Activated naive CD8-positive, alpha-beta T cell treated with anti-CD3 and anti-CD28 coated beads for 36 hours (primary cell): ENCODE data around the gene EPHB1. TPM values are rescaled to one million over a fixed set of nuclear protein-coding genes. Genes with fewer than 3 reads are reported as not detected.

Experiments
- DNase-seq: peaks from one replicate; pipeline ENCODE4 v3.0.0; 2021
- H3K27ac Mint-ChIP-seq: one replicate; pipeline ENCODE4 v1.8.0; 2022; ENCODE audit warnings: mild to moderate bottlenecking, moderate library complexity, mixed read lengths
- H3K27me3 Mint-ChIP-seq: one replicate; pipeline ENCODE4 v1.8.0; 2022; ENCODE audit warnings: mild to moderate bottlenecking, mixed read lengths
- H3K36me3 Mint-ChIP-seq: one replicate; pipeline ENCODE4 v1.8.0; 2021; ENCODE audit warnings: mild to moderate bottlenecking, mixed read lengths
- H3K4me1 Mint-ChIP-seq: one replicate; pipeline ENCODE4 v1.8.0; 2021; ENCODE audit warnings: mixed read lengths
- H3K4me3 Mint-ChIP-seq: one replicate; pipeline ENCODE4 v1.8.0; 2022; ENCODE audit warnings: mild to moderate bottlenecking, moderate library complexity, mixed read lengths
- H3K9me3 Mint-ChIP-seq: one replicate; pipeline ENCODE4 v1.8.0; 2022; ENCODE audit warnings: mixed read lengths
- total RNA-seq, 2 experiments: library from RNA; stranded (reverse); gene quantifications; one replicate each; pipeline ENCODE4 v1.2.3, GENCODE V29; 2021

The EPHB1 gene
- total RNA-seq, 2 experiments from 2014 or later, result not detected

DNA sequence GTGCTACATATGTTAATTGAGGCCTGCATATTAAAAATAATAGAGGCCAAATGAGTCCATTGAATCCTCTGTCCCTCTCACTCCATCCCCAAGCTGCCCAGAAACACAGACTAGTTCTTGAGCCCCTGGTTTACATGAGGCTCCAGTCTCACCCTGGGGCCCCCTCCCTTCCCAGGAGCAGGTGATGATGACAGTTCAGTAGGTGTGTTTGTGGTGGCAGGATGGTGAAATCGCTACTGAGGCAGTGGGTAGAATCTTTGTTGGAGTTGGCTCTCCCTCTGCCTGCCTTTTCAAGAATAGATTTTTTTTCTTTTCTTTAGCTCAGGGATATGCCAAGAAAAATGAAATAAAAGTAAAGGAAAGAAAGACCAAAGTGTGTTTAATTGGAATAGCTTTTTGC is 288.7 kb downstream of the EPHB1 start:
- Mint-ChIP-seq H3K27me3 (peaks cover 11% of the 10 kb centered on the region), H3K4me1 (no peaks in the 10 kb centered on the region), H3K36me3 (no peaks in the 10 kb centered on the region), H3K4me3 (no peak overlapping the region), H3K9me3 (no peaks in the 10 kb centered on the region), H3K27ac (no peak overlapping the region)
- no peak for DNase-seq

DNA sequence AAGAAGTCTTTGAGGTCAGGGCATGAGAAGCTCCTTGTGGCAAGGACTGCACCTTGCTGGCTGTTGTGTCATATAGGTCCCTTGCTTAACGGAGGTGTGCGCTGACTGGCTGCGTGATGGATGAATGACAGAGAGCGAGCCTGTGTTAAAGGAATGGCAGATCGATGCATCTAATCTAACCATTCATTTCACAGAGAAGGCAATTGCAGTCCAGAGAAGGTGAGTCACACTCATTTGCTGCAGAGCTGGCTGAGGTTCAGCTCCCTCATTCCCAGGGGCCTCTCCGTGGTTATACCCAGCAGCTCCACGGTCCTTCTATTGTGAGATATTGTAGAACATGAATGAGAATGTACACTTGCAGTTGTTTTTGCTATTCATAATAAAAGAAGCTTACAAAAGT is 289.3 kb downstream of the EPHB1 start:
- Mint-ChIP-seq H3K27me3 (peaks cover 11% of the 10 kb centered on the region), H3K4me3 (no peak overlapping the region), H3K9me3 (no peaks in the 10 kb centered on the region), H3K4me1 (no peaks in the 10 kb centered on the region), H3K36me3 (no peaks in the 10 kb centered on the region), H3K27ac (no peak overlapping the region)
- DNase-seq, result no peak

DNA sequence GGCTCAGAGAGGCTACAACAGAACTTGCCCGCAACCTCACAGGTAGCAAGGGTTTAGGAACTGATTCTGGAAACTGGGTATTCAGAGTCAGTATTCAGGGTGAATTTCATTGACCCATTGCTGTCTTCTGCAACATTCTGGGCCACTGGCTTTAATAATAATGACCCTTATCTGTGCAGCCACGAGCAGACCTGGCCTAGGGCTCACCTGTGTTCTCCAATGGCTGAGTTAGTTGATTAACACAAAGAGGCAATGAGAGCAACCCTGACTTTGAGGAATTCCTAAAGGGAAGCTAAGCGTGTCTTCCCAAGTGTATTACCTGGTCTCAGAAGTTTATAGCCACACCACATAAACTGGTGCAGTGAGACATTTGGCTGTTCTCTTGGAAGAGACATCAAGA is 289.9 kb downstream of the EPHB1 start:
- no peak overlapping the region for H3K4me3 Mint-ChIP-seq
- H3K27ac Mint-ChIP-seq, result no peak overlapping the region
- no peaks in the 10 kb centered on the region for H3K4me1 Mint-ChIP-seq
- no peak for DNase-seq
- H3K9me3 Mint-ChIP-seq, result no peaks in the 10 kb centered on the region
- no peaks in the 10 kb centered on the region for H3K36me3 Mint-ChIP-seq
- peaks cover 11% of the 10 kb centered on the region for H3K27me3 Mint-ChIP-seq

DNA sequence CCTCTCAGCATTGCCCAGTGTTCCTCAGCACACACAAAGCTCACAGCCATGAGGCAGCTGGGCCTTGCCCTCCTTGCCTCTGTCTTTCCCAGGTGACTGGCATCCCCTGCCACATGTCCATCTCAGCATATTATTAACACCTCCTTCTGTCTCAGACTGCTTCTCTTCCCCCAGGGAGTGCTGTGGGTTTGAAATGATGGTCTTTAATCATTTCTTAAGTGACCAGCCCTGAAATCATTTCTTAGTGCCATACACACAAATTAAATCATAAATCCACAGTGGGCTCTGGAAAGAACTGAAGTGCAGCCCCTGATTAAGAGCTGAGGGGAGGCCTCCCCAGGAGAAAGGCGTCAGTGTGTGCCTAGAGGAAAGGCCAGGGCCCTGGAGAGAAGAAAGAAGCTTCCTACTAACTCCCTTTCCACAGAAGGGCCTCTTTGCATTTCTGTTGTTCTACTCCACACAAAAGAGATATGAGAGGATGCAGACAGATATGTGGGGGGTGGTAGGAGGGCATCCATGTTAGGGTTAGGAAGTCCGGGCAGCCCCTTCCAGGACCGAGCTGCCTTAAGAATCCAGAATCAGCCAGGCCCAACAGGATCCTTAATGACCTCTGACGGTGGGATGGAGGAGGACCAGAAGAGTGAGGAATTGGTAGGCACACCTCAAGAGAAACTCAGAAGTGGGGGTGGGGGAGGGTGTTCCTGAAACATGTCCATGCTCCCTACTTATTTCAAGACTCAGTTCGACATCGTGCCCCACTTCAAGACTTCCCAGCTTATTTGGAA is 290.8 kb downstream of the EPHB1 start:
- H3K4me1 Mint-ChIP-seq, result no peaks in the 10 kb centered on the region
- H3K9me3 Mint-ChIP-seq, result no peaks in the 10 kb centered on the region
- H3K36me3 Mint-ChIP-seq, result no peaks in the 10 kb centered on the region
- peaks cover 7% of the 10 kb centered on the region for H3K27me3 Mint-ChIP-seq
- no peak overlapping the region for H3K27ac Mint-ChIP-seq
- H3K4me3 Mint-ChIP-seq, result no peak overlapping the region
- no peak for DNase-seq

DNA sequence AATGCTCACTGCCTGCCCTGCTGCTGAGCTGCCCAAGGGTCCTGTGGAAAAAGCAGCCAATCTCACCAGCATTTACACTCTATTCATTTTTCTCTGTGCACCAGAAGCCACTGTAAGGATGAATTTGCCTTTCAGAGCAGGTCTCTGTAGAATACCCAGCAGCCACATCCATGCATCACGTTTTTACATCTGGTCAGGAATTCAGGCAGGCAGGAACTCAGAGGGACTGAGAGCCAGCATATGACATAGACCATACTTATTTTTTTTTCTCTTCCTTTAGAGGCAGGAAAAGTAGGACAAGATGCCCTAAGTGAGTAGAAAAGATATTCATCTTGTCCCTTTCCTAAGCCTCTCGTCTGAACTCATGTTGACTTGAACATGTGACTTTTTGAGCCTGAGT is 292.7 kb downstream of the EPHB1 start:
- no peak for DNase-seq
- no peak overlapping the region for H3K4me3 Mint-ChIP-seq
- no peak overlapping the region for H3K27ac Mint-ChIP-seq
- peaks cover 3% of the 10 kb centered on the region for H3K27me3 Mint-ChIP-seq
- no peaks in the 10 kb centered on the region for H3K36me3 Mint-ChIP-seq
- H3K9me3 Mint-ChIP-seq, result no peaks in the 10 kb centered on the region
- H3K4me1 Mint-ChIP-seq, result no peaks in the 10 kb centered on the region

DNA sequence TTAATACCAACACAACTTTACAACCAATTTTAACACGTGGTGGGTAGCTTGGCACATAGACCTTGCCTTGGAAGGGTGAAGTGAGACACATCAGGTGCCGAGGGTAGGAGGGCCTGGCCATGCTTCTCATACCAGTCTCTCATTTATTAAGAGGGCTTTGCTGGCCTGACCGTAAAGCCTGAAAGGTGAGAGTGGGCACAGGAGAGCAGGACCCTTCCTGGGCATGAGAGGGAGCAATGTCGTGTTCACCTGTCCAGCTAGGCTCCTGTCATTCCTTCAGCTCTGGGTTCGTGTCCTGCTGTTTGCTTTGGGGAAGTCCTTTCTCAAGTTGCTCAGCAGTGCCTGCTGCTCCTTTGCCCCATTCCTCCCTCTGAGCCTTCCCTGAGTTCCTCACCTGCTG is 294.4 kb downstream of the EPHB1 start:
- DNase-seq, result no peak
- Mint-ChIP-seq H3K4me1 (no peaks in the 10 kb centered on the region), H3K36me3 (no peaks in the 10 kb centered on the region), H3K4me3 (no peak overlapping the region), H3K27ac (no peak overlapping the region), H3K27me3 (no peaks in the 10 kb centered on the region), H3K9me3 (no peaks in the 10 kb centered on the region)

DNA sequence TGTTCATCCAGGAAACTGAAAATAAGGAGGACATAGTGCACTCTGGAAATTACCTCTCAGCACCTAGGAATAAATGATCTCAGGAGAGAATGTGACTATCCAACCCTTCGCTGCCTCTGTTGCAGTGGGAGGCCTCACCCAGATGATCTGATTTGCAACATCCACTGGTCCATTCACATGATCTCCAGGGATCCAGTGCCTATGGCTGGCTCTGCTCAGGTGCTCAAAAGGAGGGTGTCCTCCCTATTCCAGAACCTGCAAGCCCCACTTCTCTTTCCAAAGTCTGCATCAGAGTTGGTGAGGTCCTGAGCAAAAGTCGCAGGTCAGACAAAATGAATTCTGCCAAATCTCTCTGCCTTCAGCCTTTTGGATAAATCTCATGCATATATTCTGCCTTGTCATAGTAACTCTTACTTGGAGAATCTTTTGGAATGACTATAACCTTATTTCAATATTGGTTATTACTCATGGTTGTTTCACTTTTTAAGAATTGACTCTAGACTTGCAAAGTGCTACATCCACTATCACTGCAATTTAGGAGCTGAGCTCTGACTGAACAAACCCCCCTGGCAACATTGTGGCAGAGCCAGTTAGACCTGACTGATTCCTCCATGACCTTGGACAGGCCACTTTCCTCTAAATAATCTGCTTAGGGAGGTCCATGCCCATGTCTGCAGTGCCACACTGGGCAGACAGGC is 295.1 kb downstream of the EPHB1 start:
- no peak overlapping the region for H3K4me3 Mint-ChIP-seq
- no peaks in the 10 kb centered on the region for H3K4me1 Mint-ChIP-seq

DNA sequence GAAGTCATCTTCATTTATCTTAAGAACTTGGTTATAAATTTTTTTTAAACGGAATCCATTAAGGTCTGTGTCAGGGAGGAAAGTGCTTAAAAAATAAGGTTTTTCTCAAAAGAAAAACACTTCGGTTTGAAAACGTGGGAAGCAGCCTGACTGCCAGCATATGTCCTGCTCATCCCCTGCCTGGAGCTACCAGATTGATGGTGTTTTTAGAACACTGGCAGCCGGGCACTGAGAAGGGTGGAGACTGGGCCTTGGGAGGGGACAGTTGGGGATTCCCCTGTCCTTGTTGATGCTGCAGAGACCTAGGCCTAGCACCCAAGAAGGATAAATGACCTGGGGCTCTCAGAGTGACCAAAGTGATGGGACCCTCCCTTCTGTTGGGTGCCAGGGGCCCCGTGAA is 296.9 kb downstream of the EPHB1 start:
- DNase-seq, result no peak
- Mint-ChIP-seq H3K27ac (no peak overlapping the region), H3K36me3 (no peaks in the 10 kb centered on the region), H3K9me3 (no peaks in the 10 kb centered on the region), H3K4me3 (no peak overlapping the region), H3K4me1 (no peaks in the 10 kb centered on the region), H3K27me3 (no peaks in the 10 kb centered on the region)

More for the DNA sequence above, 295.1 kb downstream of the EPHB1 start:
- Mint-ChIP-seq H3K9me3 (no peaks in the 10 kb centered on the region), H3K36me3 (no peaks in the 10 kb centered on the region), H3K27me3 (no peaks in the 10 kb centered on the region), H3K27ac (no peak overlapping the region)
- no peak for DNase-seq

DNA sequence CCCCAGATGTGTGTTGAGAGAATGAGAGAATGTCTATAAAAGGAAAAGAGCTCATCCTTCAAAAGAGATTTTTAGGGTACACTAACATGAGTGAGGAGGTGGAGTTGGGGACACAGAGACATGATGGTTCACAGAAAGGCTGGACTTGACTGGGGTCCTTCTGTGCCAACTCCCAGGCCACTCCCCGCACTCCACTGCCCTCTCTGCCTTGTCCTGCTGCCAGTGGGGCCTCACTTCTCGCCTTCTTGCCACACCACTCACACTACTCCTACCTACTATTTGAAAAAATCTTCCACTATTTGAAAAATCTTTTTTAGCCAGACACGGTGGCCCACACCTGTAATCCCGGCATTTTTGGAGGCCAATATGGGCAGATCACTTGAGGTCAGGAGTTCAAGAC is 298.1 kb downstream of the EPHB1 start:
- Mint-ChIP-seq H3K4me3 (no peak overlapping the region), H3K27me3 (no peaks in the 10 kb centered on the region), H3K4me1 (no peaks in the 10 kb centered on the region), H3K36me3 (no peaks in the 10 kb centered on the region), H3K9me3 (no peaks in the 10 kb centered on the region), H3K27ac (no peak overlapping the region)
- DNase-seq, result no peak

DNA sequence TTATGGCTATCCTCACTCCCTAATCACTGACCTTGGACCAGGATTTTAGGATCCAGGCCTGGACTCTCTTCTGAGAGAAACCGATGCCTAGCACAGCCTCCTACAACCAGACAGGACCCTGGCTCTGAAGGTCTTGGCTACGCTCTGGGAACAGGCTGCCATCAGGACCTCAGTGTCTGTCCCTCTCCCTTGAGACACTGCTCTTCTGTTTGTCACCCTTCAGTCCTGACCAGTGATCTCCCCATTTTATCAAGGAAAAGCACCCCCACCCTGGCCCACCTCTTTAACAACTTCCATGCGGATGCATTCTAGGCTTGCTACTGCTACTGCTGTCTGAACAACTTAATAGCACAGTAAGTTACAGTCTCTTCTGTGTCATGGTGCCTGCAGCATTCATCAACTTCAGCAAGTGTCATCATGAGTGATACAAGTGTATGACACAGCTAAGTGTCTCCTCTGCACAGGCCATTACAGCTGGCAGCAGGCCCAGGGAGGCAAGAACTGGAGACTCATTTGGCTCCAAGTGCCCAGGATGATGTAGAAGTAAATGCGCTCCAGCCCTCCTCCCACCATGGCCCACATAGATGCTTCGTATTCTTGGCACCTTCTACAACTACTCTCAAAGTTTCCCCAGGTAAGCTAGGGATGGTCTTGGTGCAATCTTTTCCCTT is 302.4 kb downstream of the EPHB1 start:
- no peak overlapping the region for H3K27ac Mint-ChIP-seq
- H3K4me3 Mint-ChIP-seq, result no peak overlapping the region
- H3K36me3 Mint-ChIP-seq, result no peaks in the 10 kb centered on the region
- no peaks in the 10 kb centered on the region for H3K4me1 Mint-ChIP-seq
- DNase-seq, result no peak
- H3K27me3 Mint-ChIP-seq, result no peaks in the 10 kb centered on the region
- no peaks in the 10 kb centered on the region for H3K9me3 Mint-ChIP-seq

DNA sequence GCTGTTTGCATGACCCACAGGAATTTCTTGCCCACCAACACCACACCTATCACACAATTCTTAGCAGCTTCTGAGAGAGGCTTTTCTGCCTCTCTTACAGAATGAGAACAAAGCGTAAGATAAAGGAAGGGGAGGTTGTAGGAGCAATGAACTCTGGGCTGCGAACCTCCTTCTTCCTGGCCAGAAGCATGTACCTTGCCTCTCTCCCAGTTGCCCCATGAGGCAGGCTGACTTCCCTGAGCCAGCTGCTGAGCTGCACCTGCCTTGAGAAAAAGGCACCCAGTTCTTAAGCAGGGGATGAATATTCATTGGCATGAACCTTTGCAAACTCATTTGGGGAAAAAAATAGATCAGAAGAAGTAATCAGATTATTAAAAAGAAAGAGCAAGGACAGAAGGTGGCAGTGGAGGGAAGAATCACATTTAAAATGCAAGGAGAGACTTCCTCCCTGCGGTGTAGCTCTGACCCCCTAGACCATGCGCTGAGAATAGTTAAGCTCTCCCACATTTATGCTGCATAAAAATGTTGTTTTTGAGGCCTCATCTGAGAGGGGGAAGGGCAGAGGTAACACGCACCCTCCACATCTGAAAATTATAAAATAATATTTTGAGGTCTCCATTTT is 304.8 kb downstream of the EPHB1 start:
- Mint-ChIP-seq H3K4me1 (no peaks in the 10 kb centered on the region), H3K27me3 (no peaks in the 10 kb centered on the region), H3K4me3 (no peak overlapping the region), H3K27ac (no peak overlapping the region), H3K36me3 (no peaks in the 10 kb centered on the region), H3K9me3 (no peaks in the 10 kb centered on the region)
- DNase-seq, result no peak

DNA sequence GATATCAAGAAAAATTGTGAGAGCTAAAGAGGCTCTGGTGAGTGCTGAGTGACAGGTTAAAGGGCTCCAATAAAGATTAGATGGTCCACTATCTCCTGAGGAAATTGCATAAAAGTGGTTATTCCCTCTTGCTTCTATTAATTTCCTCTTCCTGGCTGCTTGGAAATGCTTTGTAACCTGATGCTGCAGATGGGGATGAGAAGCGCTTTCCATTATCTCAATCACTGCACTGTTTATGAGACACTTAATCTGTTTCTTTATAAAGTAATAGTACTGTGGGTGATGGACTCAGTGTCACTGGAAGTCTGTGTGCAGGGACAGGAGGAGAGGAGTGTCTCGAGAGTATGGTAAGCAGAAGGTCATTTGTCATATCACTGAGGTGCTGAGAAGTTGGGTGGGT is 305.3 kb downstream of the EPHB1 start:
- H3K4me1 Mint-ChIP-seq, result no peaks in the 10 kb centered on the region
- no peaks in the 10 kb centered on the region for H3K9me3 Mint-ChIP-seq
- H3K27me3 Mint-ChIP-seq, result no peaks in the 10 kb centered on the region
- H3K4me3 Mint-ChIP-seq, result no peak overlapping the region
- no peaks in the 10 kb centered on the region for H3K36me3 Mint-ChIP-seq
- no peak overlapping the region for H3K27ac Mint-ChIP-seq
- DNase-seq, result no peak

DNA sequence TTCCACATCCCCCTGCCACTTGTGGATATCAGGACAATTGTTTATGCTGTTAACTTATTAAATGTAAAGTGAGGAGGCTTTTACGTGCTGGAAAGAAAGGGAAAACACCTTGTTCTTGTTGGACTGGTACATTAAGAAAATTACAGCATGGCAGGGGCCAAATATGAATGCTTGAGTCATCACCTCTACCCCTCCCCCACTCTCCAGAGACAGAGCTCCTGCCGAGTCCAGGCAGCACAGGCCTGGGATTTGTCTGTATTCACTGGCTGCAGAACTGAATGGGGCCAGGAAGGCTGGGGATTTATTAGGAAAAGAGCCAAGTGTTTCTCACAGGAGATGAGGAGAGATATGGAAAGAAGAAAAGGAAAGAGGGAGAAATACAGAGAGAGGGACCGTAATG is 308.9 kb downstream of the EPHB1 start:
- Mint-ChIP-seq H3K27me3 (peaks cover 3% of the 10 kb centered on the region), H3K27ac (no peak overlapping the region), H3K36me3 (no peaks in the 10 kb centered on the region), H3K4me3 (no peak overlapping the region), H3K9me3 (no peaks in the 10 kb centered on the region), H3K4me1 (no peaks in the 10 kb centered on the region)
- DNase-seq, result no peak

DNA sequence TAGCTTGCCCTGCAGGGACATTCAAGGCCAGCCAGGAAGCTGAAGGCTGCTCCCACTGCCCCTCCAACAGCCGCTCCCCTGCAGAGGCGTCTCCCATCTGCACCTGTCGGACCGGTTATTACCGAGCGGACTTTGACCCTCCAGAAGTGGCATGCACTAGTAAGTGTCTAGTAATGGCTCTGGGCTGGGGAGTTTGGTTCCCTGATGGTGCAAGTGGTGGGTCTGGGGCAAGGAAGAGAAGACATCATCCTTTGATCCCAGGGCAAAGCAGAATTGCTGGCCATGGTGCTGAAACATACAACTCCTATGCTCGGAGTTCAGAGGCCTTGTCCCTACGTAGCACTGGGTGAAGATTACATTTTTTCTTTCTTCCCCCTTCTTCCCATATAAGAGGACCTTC is 311.4 kb downstream of the EPHB1 start:
- no peaks in the 10 kb centered on the region for H3K36me3 Mint-ChIP-seq
- H3K27ac Mint-ChIP-seq, result no peak overlapping the region
- peaks cover 3% of the 10 kb centered on the region for H3K27me3 Mint-ChIP-seq
- DNase-seq, result no peak
- no peaks in the 10 kb centered on the region for H3K4me1 Mint-ChIP-seq
- H3K9me3 Mint-ChIP-seq, result no peaks in the 10 kb centered on the region
- no peak overlapping the region for H3K4me3 Mint-ChIP-seq

DNA sequence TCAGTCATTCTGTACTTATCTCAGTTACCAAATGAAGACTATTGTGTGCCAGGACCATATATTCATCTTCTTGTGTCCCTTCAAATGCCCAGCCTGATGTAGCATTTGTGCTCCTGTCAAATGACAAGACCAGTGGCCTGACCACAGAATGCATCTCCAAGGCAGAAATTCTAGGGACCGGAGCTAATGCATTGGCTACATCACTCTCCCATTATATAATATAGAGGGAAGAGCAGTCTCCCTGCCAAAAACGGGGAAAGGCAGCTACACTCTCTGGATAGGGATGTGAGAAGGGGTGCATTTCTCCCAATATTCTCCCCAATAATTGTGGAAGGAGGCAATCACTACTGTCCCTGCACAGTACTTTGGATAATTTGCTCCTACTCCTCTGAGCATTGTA is 312.0 kb downstream of the EPHB1 start:
- Mint-ChIP-seq H3K9me3 (no peaks in the 10 kb centered on the region), H3K4me3 (no peak overlapping the region), H3K27me3 (peaks cover 3% of the 10 kb centered on the region), H3K27ac (no peak overlapping the region), H3K4me1 (no peaks in the 10 kb centered on the region), H3K36me3 (no peaks in the 10 kb centered on the region)
- no peak for DNase-seq
